Stimulated activated naive CD4-positive, alpha-beta T cell treated with Interleukin-2 at 50 U/mL for 16 hours (primary cell): ENCODE results near the gene DNAAF5.

Experiments used
- DNase-seq: peaks from one replicate; lab custom pipeline; 2025; lab: John Stamatoyannopoulos, UW

DNAAF5 gene

GRCh38 chr7:726084-726853, at the start of gene DNAAF5:
Gene DNAAF5, plus strand, starts transcription at chr7:726699. Its CDS starts 22 bp downstream, at chr7:726721.
- peak; percentile 87 for DNase-seq

DNA sequence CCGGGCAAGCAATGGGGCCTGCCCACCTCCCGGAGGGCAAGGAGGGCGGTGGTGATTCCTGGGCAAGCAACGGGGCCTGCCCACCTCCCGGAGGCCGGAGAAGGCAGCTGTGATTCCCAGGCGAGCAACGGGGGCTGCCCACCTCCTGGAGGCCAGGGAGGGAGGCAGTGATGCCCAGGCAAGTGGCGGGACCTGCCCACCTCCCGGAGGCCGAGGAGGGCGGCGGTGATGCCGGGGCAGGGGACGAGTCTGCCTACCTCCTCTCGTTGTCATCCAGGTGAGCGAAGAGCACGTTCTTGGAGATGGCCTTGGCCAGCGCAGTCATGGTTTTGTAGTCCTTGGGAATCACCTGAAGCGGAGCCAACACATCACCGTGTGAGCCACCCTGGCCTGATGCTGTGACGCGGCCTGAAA, 49.5 kb upstream of the DNAAF5 start:
- DNase-seq, result no peak

GRCh38 chr7:680411-681127, 45.9 kb upstream of the DNAAF5 start:
- no peak for DNase-seq

DNA sequence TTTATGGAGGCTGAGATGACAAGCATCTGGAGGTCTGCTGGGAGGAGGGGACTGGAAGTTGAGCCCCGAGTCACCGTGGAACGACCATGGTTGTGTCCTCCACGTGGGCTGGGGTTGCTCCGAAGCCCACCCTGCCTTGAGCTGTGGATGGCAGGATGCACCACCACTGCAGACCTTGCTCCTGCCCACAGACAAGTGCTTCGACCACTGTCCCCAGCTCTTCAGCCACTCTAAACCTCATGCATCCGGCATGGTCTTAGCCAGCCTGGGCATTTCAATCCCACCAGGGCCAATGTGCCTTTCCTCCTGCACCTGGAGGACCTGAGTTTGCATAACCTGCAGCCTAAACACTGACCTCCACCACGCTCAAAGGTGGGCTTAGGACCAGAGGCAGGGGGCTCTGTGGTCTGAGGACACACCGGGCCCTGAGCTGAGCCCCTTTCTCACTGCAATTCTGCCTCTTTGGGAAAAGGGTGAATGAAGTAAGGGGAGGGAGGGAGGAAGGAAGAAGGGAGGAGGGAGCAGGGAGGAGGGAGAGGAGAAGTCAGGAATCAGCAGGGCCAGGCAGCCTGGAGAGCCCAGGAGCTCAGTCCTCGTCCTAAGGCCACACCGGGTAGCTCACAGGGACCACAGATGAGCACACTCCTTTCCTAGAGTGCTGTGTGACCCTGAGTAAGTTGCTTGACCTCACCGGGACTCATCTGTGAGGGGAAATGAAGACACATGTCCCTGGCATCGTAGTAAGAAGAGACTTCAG, 44.8 kb upstream of the DNAAF5 start:
- DNase-seq, result no peak

DNA sequence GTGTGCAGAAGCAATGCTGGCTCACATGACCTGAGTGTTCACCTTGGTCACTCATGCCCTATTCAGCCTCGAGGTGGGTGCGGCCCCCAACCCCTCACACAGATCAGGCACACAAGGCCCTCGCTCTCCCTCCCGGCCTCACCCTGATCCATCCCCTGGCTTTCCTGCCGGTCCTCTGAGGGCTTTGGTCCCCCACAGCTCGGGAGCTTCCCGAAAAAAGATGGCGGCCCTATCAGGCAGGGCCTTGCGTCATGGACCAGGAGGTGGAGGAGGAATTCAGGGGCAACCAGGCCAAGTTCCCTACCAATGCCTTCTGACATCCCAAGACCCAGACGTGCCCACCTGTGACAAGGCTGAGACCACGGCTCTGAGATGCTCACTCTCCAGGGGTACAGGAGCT, 43.7 kb upstream of the DNAAF5 start:
- no peak for DNase-seq

DNA sequence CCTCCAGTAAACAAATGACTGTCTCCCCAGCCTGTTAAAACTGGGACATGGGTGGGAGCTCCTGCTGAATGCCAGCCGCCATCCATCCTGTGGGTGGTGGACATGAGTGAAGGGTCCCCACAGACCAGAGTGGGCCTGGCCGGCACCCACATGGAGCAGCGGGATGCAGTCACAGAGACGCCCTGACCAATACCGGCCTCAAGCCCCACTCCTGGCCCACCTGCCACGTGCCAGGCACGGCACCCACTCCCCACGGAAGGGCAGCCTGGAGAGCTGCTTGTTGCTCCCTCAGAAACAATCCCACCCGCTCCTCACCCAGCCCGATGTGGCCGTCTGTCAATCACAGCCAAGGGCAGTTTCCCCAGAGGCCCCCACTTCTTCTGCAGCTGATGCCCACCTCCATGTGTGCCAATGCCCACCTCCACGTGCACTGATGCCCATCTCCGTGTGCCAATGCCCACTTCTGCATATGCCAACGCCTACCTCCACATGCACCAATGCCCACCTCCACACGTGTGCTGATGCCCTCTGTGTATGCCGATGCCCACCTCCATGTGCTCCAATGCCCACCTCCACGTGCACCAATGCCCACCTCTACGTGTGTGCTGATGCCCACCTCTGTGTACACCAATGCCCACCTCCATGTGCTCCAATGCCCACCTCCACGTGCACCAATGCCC, 42.8 kb upstream of the DNAAF5 start:
- DNase-seq, result no peak

DNA sequence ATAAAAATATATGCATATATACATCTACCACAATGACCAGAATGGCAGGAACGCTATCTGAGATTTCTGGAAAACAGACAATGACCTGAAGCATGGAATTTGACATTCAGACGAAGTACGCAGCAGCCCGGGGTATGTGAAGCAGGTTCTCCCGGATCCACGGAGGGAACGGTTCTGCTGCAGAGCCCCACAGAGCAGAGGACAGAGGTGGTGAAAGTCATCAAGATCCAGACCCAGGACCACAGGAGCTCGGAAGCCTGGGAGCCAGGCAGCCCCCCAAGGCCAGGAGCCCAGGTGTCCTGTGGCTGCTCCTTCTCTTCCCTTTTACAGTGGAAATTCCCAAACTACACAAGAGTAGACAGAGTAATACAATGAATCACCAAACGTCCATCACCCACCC, 42.1 kb upstream of the DNAAF5 start:
- DNase-seq, result no peak

GRCh38 chr7:685540-685939, 41.0 kb upstream of the DNAAF5 start:
- no peak for DNase-seq

GRCh38 chr7:690478-691360, 35.8 kb upstream of the DNAAF5 start:
- no peak for DNase-seq

GRCh38 chr7:691361-692045, 35.0 kb upstream of the DNAAF5 start:
- DNase-seq, result no peak

DNA sequence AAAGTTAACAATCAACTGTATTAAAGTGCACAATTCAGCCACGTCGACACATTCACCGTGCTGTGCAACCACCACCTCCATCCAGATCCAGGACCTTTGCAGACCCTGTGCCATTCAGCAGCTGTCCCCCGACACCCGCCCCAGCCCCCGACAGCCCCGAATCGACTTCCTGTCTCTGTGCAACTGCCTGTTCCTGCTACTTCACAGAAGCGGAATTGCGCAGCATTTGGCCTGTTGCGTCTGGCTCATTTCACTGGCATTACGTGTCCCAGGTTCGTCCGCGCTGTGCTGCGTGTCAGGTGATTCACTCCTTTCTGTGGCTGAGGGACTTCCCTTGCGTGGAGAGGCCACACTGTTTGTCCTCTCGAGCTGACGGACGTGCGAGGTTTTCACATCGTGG, 33.2 kb upstream of the DNAAF5 start:
- no peak for DNase-seq

DNA sequence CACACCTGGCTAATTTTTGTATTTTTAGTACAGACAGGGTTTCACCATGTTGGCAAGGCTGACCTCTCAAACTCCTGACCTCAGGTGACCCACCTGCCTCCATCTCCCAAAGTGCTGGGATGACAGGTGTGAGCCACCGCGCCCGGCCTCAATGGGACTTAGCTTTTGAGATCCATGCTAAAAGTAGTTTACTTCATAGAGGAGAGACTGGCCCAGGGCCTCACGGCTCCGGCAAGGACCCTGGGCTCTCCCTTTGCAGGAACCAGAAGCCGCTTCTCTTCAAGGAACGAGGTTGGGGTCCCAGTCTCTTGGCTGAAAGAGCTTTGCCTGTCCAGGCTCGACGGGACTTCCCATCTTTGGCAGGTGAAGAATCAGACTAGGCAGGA, 30.1 kb upstream of the DNAAF5 start:
- DNase-seq, result no peak

DNA sequence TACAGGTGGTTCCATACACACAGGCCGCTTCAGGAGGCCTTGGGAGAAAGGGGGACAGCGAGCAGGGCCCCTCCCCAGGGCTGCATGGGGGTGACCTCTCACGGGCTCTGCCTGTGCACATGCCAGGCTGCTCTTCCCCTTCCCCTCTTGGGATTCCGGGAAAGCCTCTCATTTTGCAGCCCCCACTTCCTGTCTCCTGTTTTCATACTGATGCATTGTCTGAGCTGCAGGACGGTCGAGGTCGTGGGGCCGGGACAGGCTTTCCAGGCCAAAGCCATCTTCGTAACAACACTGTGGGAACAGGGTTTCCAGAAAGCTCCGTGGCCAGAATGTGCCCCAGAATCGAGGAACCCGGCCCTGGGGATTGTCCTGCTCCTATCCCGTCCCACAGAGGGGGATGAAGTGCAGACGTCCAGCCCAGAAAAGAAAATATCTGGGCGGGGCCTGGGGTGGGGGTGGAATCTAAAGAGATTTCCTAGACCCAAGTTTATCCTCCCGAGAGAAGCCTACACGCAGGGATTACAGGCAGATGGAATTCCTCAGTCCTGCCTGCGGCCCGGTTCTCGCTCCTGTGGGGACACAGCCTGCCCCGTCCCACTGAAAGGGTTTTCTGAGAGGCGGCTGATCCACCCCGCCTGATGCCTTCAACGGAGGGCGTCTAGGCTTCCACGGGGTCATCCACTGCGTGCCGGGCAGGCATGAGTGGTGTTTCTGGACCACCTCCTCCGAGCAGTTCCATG, 29.5 kb upstream of the DNAAF5 start:
- no peak for DNase-seq

DNA sequence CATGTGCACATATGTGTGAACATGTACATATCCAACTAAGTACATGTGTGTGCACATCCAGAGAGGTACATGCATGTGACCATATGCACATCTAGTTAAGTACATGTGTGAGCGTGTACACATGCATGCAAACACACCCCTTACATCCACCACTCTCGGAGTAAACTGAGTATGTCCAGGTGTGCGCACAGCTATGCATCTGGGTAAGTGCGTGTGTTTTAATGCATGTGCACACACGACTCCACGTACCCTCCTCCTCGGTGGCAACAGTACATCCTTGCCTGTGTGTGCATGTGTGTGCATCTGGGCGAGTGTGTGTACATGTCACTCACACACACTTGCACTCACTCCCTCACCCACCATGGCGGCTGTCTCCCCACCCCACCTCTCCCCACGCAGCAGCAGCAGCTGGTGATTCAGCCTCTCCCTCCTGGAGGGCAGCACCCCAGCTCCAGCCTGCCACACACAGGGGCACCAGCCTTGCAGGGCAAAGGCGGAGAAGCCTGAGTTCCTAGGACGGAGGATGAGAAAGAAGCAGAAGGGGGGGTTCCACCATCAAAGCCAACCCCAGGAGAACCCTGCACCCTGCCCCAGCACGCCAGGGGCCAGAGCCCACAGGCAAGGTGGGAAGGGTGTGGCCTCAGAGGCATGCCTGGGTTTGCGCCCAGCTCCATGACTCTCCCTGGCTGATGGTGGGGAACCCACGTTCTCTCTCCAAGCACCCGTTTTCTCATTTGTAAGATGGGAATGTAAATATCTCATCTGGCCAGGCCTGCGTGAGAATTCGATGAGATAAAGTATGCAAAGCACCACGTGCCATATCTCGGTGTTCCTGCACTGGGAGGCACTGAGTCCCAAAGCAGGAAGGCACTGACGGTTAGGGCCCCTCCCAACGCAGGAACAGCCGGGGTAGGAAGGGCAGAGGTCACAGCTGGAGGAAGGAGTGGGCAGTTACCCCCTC, 27.7 kb upstream of the DNAAF5 start:
- DNase-seq, result no peak

- no peak for DNase-seq
Measured at GRCh38 chr7:699476-700170, 26.9 kb upstream of the DNAAF5 start.

GRCh38 chr7:701086-701671, 25.3 kb upstream of the DNAAF5 start:
- no peak for DNase-seq

DNA sequence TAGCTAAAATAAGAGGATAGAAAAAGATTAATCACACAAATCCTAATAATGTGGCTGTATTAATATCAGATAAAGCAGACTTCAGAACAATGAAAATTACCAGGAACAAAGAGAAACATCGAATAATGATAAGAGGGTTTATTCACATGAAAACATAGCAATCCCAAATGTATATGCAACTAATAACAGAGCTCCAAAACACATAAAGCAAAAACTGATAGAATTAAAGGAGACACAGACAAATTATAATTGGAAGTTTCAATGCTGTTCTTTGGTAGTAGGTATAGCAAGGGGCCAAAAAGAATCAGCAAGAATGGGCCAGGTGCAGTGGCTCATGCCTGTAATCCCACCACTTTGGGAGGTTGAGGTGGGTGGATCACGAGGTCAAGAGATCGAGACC, 23.4 kb upstream of the DNAAF5 start:
- no peak for DNase-seq

GRCh38 chr7:706721-707120, 19.8 kb upstream of the DNAAF5 start:
- DNase-seq, result no peak
